ENCODE data around the gene DAO. TPM values are rescaled to one million over a fixed set of nuclear protein-coding genes. Genes with fewer than 3 reads are reported as not detected.
"Not testable (repeated sequence)": the region's sequence is repeated elsewhere in the genome, so short reads cannot be mapped to it uniquely, and the experiment has no call there.

The DAO gene
- total RNA-seq, 1 donor from 2014 or later, result not detected

DNA sequence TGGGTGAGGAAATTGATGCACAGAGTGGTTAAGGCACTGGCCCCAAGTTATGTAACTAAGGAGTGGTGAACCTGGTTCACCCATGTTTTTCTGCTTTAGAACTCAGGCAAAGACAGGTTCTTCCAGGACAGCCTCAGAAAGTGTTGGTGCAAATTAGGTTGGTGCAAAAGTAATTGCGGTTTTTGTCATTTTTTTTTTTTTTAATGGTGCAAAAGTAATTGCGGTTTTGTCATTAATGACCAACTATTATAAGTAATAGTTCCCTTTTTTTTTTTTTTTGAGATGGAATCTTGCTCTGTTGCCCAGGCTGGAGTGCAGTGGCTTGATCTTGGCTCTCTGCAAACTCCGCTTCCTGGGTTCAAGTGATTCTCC is 17.3 kb upstream of the DAO start:
- H3K27ac Mint-ChIP-seq (ENCODE audit: unreplicated experiment), result no peak overlapping the region
- DNase-seq (ENCODE audit: low spot score), result no peak
- H3K4me3 Mint-ChIP-seq (ENCODE audit: unreplicated experiment), result no peak overlapping the region
- H3K36me3 Mint-ChIP-seq (ENCODE audit: low read depth), result peaks cover 2% of the 10 kb centered on the region
- no peaks in the 10 kb centered on the region for H3K27me3 Mint-ChIP-seq (ENCODE audit: low read depth)
- H3K4me1 Mint-ChIP-seq (ENCODE audit: low read depth), result peaks cover 18% of the 10 kb centered on the region
- TF ChIP-seq, protein P1, sequence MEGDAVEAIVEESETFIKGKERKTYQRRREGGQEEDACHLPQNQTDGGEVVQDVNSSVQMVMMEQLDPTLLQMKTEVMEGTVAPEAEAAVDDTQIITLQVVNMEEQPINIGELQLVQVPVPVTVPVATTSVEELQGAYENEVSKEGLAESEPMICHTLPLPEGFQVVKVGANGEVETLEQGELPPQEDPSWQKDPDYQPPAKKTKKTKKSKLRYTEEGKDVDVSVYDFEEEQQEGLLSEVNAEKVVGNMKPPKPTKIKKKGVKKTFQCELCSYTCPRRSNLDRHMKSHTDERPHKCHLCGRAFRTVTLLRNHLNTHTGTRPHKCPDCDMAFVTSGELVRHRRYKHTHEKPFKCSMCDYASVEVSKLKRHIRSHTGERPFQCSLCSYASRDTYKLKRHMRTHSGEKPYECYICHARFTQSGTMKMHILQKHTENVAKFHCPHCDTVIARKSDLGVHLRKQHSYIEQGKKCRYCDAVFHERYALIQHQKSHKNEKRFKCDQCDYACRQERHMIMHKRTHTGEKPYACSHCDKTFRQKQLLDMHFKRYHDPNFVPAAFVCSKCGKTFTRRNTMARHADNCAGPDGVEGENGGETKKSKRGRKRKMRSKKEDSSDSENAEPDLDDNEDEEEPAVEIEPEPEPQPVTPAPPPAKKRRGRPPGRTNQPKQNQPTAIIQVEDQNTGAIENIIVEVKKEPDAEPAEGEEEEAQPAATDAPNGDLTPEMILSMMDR (IDR thresholded peaks at IDR 0.05), result no peak
- peaks cover 3% of the 10 kb centered on the region for H3K9me3 Mint-ChIP-seq (ENCODE audit: low read depth)

DNA sequence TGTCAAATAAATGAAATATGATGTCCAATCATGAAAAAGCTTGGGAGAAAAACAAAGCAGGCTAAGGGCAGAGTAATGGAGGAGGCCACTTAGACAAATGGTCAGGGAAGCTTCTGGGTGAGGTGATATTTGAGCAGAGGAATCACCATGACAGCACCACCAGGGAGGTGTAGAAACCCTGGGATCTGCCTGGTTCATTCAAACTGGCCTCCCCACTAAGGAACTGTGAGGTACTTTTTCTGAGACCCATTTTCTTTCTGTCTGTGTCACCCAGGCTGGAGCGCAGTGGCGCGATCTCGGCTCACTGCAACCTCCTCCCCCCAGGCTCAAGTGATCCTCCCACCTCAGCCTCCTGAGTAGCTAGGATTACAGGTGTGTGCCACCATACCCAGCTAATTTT is 14.7 kb upstream of the DAO start:
- H3K9me3 Mint-ChIP-seq (ENCODE audit: low read depth), result peaks cover 7% of the 10 kb centered on the region
- H3K4me1 Mint-ChIP-seq (ENCODE audit: low read depth), result no peaks in the 10 kb centered on the region
- no peak for DNase-seq (ENCODE audit: low spot score)
- no peaks in the 10 kb centered on the region for H3K27me3 Mint-ChIP-seq (ENCODE audit: low read depth)
- H3K4me3 Mint-ChIP-seq (ENCODE audit: unreplicated experiment), result no peak overlapping the region
- TF ChIP-seq, protein P1 (IDR thresholded peaks at IDR 0.05), result no peak
- H3K36me3 Mint-ChIP-seq (ENCODE audit: low read depth), result peaks cover 2% of the 10 kb centered on the region
- H3K27ac Mint-ChIP-seq (ENCODE audit: unreplicated experiment), result no peak overlapping the region

DNA sequence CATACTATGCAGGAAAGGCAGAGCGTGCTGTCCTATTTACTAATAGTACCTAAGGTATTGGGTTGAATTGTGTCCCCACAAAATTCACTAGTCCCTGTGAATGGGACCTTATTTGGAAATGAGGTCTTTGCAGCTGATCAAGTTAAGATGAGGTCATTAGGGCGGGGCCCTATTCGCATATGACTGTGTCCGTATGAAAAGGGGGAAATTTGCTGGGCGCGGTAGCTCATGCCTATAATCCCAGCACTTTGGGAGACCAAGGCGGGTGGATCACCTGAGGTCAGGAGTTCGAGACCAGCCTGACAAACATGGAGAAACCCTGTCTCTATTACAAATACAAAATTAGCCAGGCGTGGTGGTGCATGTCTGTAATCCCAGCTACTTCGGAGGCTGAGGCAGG is 13.8 kb upstream of the DAO start:
- not testable (repeated sequence) for H3K4me1 Mint-ChIP-seq (ENCODE audit: low read depth); H3K9me3 Mint-ChIP-seq (ENCODE audit: low read depth); H3K27ac Mint-ChIP-seq (ENCODE audit: unreplicated experiment); H3K36me3 Mint-ChIP-seq (ENCODE audit: low read depth); H3K4me3 Mint-ChIP-seq (ENCODE audit: unreplicated experiment); H3K27me3 Mint-ChIP-seq (ENCODE audit: low read depth); DNase-seq (ENCODE audit: low spot score)

DNA sequence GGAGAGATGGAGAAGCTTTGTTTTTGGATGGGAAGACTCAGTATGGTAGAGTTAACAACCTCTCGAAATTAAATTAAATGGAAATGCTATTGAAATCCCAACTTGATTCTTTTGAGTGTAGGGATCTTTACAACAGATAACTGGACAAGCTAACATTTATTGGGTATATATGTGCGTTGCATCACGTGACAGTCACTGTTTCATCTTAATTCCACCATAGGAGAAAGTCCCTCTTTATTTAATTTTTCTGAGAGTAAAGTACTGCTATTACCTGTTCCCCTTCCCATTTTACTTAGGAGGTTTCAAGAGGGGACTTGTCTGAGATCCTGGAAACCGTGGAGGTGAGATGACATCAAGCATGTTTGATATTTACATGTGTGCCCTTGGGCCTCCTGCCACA is 11.1 kb upstream of the DAO start:
- TF ChIP-seq, protein P1 (IDR thresholded peaks at IDR 0.05), result no peak

DNA sequence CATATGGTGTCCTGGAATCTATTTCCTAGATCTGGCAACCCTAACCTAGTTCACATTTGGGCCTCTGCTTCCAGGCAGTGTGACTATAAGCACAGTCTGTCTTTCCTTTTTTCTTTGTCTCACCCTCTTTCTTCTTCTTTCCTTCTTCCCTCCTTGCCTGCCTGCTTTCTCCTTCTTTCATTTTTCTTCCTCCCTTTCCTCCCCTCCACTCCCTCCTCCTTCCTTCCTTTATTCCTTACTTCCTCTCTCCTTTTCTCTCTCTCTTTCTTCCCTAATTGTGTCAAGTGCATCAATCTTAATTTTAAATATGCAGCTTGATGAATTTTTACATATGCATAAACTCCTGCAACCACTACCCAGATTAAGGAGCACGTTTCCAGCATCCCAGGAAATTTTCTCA is 4.6 kb upstream of the DAO start:
- H3K27ac Mint-ChIP-seq (ENCODE audit: unreplicated experiment), result no peak overlapping the region
- H3K9me3 Mint-ChIP-seq (ENCODE audit: low read depth), result no peaks in the 10 kb centered on the region
- H3K4me3 Mint-ChIP-seq (ENCODE audit: unreplicated experiment), result no peak overlapping the region
- no peaks in the 10 kb centered on the region for H3K27me3 Mint-ChIP-seq (ENCODE audit: low read depth)
- H3K4me1 Mint-ChIP-seq (ENCODE audit: low read depth), result peaks cover 12% of the 10 kb centered on the region
- TF ChIP-seq, protein P1 (IDR thresholded peaks at IDR 0.05), result no peak
- no peaks in the 10 kb centered on the region for H3K36me3 Mint-ChIP-seq (ENCODE audit: low read depth)
- no peak for DNase-seq (ENCODE audit: low spot score)

More for the DNA sequence above, 11.1 kb upstream of the DAO start:
- Mint-ChIP-seq H3K9me3 (ENCODE audit: low read depth) (peaks cover 4% of the 10 kb centered on the region), H3K27ac (ENCODE audit: unreplicated experiment) (no peak overlapping the region), H3K36me3 (ENCODE audit: low read depth) (no peaks in the 10 kb centered on the region), H3K4me3 (ENCODE audit: unreplicated experiment) (no peak overlapping the region), H3K27me3 (ENCODE audit: low read depth) (no peaks in the 10 kb centered on the region), H3K4me1 (ENCODE audit: low read depth) (peaks cover 12% of the 10 kb centered on the region)
- DNase-seq (ENCODE audit: low spot score), result no peak

DNA sequence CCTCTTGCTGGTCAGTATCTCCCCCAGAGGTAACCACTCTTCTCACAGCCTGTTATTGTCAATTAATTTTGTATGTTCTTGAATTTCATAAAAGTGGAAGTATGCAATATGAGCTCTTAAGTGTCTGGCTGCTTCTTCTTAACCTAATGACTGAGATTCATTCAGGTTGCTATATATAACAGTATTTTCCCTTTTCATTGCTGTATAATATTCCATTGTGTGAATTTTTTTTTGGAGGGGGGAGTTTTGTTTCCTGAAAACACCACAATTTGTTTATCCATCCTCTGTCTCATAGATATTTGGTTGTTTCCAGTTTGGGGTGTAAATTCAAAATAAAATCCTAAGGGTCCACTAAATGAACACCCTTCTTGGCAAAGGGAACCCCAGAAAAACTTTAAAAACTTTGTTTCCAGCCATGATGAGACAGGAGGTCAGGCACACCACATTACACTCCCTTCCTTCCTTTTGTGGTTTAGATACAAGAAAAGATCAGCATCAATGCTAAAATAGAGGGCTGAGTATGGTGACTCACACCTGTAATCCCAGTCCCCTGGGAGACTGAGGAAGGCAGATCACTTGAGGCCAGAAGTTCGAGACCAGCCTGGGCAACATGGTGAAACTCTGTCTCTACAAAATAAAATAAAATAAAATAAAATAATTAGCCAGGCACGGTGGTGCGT is 4.1 kb upstream of the DAO start:
- no peak overlapping the region for H3K4me3 Mint-ChIP-seq (ENCODE audit: unreplicated experiment)
- no peaks in the 10 kb centered on the region for H3K36me3 Mint-ChIP-seq (ENCODE audit: low read depth)
- H3K4me1 Mint-ChIP-seq (ENCODE audit: low read depth), result peaks cover 12% of the 10 kb centered on the region
- H3K27ac Mint-ChIP-seq (ENCODE audit: unreplicated experiment), result no peak overlapping the region
- no peaks in the 10 kb centered on the region for H3K9me3 Mint-ChIP-seq (ENCODE audit: low read depth)
- no peaks in the 10 kb centered on the region for H3K27me3 Mint-ChIP-seq (ENCODE audit: low read depth)
- no peak for DNase-seq (ENCODE audit: low spot score)
- TF ChIP-seq, protein P1 (IDR thresholded peaks at IDR 0.05), result no peak

Measured in chondrocyte (in vitro differentiated cells).